Measurements from ENCODE around the gene FSTL4.

Gene FSTL4

DNA sequence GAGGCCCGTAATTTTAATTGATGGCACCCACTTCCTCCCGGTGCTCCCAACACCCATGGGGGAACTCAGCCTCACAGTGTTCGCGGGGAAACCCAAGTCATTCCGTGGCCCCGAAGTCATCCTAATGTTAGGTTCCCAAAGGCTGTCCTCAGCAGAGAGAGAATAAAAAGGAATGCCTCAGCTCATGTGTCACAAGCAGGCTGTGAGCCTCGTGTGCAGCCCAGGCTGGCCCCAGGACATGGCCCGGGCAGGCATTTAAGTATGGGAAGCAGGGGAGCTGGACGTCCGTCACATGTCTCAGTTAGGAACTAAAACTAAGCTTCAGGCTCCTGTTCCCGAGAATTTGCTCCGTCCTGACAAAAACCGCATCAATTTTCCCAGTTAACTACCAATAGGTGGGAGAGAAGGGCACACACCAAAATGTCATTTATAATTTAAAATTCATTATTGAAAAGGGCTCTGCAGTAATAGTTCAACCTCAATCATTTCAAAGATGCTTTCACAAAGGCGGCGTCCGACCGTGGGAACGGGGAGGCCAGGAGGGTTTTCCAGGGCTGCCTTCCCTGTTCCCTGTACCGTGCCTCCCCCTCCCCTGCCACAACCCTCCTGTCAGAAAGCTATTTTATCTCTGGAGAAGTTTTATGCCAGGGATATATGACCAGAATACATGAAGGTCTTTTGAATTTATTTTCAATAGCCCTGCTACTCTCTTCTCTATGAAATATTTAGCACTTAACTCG, 137.3 kb downstream of the FSTL4 start:
- DNase-seq = no peak

DNA sequence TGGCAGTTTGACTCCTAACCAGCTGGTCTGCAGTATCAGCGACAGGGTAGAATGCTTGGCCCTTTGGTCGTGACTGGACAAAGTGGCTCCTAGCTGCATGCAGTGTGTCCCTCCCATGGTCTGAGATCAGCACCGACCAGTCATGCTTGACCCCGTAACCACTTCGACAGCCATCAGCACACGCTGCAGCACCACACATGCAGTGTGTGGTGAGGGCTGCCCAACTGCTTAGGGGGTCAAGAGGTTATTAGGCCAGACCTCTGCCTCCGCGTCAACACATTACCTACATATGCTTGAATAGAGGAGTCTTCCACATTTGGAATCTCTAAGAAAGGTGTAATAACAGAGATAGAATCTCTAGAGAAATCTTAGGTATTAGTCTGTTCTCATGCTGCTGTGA, 139.1 kb downstream of the FSTL4 start:
- DNase-seq = no peak

DNA sequence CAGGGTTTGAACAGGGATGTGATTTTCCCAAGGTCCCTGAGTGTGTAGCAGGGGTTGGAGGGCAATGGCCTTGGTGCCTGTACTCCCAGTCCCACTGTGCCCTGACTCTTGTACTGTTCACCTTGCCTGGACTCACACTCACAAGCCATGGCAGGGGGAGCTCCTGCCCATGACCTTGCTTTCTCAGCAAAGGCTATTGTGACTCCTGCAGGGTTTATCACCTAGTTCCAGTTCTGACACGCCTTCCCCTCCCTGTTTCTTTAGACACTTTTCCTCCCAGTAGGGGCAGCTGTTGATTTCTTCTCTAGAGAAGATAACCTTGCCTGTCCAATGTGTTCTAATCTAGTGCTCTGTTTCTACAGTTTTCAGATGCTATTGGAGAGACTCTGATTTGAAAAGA, 139.5 kb downstream of the FSTL4 start:
- no peak for DNase-seq

DNA sequence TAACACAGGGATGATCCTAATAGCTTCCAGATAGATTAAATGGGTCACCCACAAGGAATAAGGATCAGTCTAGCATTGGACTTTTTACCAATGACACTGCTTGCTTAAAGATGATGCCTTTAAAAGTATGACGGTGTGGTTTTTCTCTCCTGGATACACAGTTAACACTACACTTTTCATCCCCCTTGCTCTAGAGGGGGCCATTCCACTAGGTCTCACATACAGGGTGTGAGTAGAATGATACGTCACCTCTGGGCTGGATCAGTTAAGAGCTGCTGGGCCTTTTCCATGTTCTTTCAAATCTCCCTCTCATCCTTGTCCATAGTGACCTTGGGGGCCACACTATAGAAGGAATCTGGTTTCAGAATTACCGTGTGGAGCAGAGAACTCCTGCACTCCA, 140.6 kb downstream of the FSTL4 start:
- no peak for DNase-seq

DNA sequence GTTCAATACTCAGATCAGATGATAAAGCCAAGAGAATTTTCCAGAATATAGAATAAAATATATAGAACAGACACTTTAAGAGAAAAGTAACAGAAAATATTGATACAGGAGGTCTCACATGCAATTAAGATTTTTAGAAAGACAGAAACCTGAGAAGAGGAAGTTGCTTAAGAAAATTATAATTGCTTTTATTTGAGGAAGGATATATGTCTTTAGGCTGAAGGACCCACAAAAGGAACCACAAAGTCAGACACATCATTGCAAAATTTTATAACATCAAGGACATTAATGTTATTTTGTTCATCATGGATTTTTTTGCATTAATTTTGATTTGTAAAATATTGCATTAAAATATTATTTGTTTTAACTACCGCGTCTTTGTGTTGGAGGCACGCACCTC, 141.5 kb downstream of the FSTL4 start:
- DNase-seq = no peak

DNA sequence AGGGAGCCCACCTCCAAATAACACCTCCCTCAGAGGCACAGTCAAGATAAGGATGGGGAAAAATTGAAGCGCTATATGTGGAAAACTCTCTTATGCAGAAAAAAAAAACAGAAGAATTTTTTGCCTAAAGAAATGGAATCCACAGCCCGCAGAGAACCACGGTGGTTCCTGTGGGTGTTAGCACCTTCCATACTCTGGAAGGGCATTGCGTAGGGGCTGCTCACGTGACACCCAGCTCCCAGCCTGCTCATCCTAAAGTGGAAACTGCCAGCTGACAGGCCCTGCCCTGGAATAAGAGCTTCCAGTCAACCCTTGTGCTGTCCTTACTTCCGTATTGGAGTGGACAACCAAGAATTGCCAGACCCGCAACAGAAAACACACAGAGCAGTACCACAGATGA, 142.5 kb downstream of the FSTL4 start:
- DNase-seq = no peak

DNA sequence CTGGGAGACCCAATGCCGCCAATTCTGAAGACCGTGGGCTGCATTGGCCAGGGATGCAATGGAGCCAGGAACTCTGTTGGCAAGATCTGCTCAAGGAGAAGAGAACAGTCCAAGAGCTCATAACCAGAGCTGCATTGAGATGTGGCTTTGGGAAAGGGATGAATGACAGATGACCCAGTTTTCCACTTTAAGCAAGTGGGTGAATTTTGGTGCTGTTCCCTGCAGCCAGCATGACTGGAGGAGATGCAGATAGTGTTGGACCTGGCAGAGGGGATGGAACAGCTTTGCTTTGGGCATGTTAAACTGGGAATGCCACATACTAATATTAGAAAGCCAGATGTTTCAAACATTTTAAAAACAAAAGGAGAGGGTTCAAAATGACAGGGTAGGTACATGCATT, 143.1 kb downstream of the FSTL4 start:
- no peak for DNase-seq

DNA sequence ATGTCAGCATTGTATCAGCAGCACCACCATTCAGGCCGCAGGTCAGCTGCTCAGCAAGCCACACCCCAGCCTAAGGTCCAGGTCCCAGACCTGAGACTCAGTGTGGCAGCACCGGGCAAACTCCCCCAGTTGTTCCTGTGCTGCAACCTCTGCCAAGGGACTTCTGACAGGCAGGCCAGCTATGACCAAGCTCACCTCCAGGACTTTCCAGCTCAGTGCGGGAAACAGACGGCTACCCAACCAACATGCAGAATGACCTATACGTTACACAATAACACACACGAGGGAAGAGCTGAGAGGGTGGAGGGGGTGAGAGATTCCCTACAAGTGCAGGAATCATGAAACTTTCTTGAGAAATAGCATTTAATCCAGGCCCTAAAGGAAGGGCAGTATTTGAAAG, 143.7 kb downstream of the FSTL4 start:
- DNase-seq = no peak

DNA sequence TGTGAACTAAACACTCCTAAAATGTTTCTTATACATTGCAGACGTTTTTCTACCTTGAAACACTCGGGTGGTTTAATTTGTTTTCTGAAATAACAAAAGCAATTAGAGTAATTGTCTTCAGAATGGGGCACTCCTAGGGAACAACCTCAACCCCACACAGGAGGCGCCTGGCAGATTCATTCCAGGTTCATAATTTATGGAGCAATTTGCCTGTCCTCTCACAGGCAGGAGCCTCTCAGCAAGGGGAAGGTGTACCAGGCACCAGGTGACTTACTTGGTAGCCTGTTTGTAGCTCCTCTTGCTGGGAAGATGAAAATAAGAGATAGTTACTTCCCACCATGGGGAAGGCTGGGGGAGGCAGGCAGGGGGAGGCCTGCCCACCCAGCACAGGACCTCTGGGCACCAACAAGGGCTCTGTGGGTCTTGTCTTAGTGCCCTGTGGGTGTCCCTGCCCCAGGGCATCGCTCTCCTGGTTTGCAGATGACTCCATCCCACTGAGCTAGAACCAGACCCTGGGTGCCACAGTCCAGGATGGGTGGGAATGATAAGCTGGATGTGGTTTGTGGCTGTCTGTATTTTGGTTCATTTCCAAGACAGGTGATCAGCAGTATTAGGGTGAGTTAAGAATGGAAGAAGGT, 144.4 kb downstream of the FSTL4 start:
- no peak for DNase-seq

DNA sequence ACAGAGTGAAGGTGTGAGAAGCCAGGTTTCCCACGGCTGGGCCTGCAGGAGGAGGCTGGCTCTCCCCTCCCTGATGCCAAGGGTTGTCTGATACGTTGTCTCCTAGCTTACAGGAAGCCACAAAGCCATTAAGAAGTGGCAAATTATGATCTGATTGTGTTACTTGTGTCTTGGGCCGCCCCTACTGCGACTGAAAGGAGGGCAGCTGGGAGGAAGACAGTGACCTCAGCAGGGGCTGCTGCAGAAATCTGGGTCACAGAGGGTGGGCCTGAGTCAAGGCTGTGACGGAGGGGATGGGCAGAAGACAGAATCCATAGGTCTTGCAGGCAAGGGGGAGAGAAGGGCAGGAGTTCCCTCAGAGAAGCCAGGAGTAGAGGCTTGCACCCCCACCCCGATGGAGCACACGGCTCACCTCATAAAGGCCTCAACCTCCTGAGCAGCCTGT, 145.0 kb downstream of the FSTL4 start:
- DNase-seq = no peak

DNA sequence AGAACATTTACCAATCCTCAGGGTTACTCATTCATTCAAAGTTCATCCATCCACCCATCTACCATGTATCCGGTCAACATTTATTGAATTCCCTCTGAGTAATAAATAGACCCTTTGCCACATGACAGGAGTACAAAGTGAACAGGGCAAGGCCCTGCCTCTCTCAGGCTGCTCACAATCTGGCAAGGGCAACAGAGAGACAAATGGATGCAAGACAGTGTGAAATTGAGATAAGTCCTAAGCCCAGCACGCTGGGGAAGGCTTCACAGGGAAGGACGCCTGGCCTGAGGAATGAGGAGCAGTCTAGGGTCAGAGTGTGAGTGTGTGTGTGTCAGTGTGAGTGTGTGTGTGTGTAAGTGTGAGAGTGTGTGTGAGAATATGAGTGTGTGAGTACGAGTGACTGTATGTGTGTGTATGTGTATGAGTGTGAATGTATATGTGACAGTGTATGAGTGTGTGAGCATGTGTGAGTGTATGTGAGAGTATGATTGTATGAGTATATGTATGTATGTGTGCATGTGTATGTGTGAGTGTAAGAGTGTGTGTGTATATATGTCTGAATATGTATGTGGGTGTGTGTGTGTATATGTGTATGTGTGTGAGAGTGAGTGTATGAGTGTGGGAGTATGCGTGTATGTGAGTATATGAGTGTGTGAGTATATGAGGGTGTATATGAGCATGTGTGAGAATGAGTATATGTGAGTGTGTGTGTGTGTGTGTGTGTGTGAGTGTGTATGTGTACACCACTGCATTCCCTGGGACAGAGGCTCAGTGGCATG, 145.6 kb downstream of the FSTL4 start:
- no peak for DNase-seq

DNA sequence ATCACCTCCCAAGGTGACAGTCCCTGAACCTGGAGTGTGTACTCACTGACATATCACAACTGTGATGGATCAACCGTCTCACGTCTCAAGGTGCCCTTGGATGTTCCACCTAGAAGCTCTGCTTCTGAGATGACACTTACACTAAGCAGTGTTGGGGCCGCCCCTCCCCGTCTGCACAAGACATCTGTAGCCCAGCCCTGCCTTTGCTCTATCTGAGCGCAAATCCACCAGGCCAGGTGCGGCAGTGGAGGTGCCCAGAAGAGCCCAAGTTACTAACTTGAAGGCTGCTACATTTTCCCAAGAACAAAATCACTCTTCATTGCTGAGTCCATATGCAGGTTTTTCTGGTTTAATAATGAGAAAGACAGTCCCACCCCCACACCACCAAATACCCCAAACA, 148.3 kb downstream of the FSTL4 start:
- DNase-seq = no peak

DNA sequence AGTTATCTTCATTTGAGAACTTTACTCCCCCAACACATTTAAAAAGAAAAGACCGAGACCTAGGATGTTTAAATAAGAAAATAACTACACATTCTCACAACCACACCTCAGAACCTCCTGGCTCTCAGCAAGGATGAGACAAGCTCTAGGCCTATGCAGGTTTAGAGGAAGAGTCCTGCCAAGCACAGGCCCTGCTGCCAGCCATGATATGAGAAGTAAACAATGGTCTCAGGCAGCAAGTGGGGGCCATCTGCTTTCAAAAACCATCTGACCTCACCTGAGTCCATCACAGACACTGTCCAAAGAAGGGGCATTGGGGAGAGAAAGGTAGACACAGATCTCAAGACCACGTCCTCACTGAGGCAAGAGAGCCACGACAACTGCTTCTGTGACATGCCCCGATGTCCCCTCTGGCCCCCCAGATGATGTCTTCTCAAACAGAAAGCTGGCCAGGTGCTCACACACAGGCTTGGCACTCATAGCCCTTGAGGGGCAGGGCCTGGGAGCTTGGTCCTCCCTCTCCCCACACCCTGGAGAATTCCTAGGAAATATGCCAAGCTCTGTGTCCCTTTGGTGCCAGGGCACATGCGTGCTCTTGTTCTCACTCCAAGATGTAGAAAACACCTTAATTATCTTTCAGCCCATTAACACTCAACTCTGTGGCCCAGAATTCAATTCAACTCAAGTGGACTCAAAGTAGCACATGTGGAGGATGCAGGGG, 150.4 kb downstream of the FSTL4 start:
- DNase-seq = no peak

DNA sequence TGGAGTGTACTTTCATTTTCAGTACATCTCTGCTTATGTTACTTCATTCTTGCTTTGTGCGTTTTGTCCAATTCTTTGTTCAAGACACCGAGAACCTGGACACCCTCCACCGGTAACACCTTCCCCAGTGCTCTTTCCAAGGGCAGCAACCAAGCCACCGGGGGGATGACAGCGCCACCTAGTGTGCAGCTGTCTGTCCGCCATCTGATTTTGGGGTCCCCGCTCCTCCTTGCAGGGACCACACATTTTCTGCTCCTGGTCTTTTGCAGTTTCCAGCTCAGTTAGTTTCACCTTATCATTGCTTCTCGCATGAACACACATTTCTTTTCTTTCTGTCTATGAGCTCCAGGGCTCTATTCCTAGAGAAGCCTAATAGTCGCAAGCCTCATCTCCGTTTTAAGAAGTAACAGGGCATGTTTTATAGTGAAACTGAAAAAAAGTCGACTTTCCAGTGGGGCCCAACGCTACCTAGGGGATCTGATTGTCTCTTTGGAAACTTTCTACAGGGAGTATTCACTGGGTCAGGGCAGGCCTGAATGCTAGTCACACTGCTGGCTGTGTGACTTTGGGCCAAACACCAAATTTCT, 152.1 kb downstream of the FSTL4 start:
- DNase-seq = peak; percentile 86

DNA sequence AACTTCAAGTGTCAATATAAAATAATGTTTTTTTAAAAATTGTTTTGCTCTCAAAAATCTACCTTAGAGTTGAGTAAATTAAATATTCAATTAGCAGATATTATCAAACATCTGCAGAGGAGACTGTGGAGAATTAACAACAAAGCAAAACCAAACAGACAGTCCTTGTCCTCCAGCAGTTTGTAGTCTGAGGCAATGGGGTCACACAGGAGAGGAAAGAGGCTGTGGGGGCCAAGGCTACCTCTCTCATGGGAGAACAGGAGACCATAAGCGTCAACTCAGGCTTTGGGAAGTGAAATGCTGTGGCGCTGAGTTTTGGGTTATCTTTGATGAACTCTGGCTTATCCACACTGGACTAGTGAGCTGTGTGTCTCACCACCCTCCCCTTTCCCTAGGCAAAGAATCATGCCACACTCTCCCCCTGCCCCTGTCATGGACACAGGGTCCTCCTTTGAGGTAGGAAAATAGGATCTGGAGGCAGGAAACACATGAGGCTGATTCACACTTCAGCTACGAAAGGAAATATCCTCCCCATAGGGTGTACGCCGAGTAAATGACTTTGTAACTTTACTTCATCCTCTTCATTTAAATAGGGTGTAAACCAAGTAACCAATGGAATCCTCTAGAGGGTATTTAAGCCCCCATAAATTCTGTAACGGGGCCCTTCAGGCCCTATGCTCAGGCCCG, 152.7 kb downstream of the FSTL4 start:
- no peak for DNase-seq

DNA sequence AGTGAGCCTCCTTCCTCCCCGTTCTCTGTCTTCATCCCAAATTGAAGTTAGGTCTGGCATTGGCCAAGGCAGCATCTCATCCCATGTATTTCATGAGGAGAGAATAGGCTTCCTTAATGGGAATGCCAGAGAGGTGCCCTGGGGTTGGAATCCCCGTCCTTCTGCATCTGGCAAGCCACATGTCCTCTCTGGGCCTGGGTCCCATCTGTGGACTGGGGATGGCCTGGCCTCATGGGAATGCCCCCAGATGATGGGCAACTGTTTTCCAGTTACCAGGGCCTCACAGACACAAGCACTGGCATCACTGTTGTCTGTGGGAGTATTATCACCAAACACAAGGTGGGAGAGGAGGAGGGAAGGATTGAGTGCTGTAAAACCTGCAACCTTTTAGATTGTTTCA, 153.9 kb downstream of the FSTL4 start:
- peak; percentile 29 for DNase-seq

DNA sequence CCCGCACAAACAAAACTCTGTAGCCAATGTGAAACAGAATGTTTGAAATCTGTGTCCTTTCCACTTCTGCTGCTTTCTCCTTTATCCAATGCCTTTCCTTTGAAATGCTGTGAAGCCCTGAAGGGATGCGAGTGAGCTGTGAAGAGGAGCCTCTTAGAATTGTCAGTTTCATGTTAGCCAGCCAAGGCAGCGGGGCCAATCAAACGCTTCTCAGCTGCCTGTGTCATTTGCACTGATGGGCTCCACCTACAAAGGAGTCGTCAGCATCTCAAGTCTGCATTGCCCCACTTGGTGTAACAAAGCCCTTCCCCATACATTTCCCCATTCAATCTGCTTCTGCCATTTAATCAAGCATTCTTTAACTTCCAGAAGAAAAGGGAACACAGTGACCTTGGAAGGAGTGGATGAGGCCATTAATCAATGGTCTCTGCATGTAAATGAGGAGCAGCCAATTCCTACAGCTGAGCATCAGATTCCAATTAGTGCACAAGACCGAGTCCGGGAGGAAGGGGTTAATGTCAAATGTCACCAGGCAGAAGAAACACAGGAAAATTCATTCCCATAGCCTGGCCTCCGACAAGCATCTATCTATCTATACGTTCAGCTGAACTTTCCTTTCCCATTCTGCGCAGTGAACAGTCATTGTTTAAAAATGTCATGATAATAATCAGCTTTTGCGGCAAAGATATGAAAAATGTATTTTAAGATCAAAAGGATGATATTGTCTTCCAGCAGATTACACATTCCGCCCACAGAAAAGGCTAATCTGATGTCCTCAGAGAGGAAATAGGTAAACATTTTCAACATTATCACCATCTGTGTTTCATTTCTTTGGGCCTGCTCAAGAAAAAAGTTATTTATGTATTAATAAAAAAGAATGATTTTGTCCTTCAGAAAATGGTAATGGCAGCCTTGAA, 154.6 kb downstream of the FSTL4 start:
- DNase-seq = no peak

DNA sequence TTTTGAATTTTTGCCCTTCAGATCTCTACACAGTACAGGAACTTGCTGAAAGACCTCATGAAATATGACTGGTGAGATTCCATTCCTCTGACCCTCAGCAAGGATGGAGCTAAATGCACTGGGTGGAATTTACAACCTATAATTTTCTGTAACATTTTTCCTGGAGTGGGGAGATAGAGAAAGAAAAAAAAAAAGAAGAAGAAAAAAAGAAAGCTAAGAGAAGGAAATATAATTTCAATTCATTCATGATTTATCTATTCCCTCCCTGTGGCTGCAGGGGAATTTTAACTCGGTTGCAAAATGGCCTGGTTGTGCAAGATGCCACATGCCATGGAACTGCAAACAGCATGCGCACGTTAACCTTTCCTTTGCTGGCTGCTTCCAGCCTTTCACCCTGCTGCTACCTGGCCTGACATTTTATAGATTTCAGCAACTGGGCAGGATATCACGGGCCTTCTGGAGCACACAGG, 155.4 kb downstream of the FSTL4 start:
- DNase-seq = no peak

DNA sequence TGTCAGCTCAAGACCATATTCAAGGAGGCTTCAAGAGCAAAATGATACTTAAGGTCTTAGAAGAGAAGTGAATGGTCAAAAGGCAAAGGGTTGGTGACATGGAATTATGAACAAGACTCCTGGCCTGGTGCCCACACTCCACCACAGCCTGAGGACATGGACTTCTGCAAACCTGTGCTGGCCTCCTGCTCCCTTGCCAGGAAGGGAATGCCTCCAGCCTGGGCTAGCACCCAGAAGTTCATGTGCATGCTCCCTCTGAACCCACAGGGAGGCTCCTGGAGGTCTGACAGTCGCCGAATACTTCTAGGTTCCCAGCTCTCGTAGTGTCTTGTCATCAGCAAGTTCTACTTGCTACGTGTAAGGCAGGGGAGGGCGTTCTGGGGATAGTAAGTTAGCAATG, 156.7 kb downstream of the FSTL4 start:
- no peak for DNase-seq

DNA sequence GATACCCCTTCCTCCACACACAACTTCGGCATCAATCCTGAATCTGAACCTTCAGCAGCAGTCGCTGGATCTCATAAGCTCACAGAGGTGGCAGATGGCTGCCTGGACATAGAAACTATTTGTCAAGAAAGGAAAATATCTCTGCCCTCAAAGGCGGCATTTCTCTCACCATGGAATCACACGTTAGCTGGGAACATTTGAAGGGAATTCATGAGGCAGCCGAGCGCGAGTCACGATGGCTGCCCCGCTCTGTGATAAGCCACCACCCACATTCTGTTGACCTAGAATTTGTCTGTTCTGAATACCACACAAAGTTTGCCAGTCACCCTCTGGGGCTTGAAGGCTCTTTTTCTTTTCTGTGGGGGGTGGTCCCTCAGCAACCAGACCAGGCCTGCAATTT, 157.9 kb downstream of the FSTL4 start:
- no peak for DNase-seq

DNA sequence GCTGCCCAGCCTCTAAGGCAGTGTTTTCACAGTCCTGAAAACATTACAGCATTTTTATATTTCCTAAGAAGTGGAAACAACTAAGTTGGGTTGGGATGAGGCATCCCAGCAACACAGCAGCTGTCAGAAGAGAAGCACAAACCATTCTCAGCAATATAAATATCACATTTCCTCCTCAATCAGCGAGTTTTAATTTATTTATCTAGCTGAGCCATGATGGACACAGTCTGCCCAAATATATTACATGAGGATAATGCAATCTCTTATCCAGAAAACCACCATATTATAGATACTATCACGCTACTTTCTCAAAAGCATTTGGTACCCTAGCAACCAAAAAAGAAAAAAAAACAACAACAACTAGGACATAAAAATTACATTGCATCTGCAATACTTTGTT, 158.5 kb downstream of the FSTL4 start:
- no peak for DNase-seq

All from activated CD8-positive, alpha-beta memory T cell treated with anti-CD3 and anti-CD28 coated beads, Interleukin-2, amount 50 U/mL, for 48 hours (primary cell).